ENCODE measurements around the gene ZDHHC16.
"Not testable (repeated sequence)": the region's sequence is repeated elsewhere in the genome, so short reads cannot be mapped to it uniquely, and the experiment has no call there.

DNA sequence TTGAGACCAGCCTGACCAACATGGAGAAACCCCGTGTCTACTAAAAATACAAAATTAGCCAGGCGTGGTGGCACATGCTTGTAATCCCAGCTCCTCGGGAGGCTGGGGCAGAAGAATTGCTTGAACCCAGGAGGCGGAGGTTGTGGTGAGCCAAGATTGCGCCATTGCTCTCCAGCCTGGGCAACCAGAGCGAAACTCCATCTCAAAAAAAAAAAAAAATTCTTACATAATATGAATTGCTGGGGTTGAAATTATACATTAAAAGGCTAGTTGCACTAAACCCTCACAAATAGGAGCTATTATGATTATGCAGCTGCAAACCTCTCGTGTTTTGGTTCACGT, 22.2 kb upstream of the ZDHHC16 start:
- TF ChIP-seq, protein P1, sequence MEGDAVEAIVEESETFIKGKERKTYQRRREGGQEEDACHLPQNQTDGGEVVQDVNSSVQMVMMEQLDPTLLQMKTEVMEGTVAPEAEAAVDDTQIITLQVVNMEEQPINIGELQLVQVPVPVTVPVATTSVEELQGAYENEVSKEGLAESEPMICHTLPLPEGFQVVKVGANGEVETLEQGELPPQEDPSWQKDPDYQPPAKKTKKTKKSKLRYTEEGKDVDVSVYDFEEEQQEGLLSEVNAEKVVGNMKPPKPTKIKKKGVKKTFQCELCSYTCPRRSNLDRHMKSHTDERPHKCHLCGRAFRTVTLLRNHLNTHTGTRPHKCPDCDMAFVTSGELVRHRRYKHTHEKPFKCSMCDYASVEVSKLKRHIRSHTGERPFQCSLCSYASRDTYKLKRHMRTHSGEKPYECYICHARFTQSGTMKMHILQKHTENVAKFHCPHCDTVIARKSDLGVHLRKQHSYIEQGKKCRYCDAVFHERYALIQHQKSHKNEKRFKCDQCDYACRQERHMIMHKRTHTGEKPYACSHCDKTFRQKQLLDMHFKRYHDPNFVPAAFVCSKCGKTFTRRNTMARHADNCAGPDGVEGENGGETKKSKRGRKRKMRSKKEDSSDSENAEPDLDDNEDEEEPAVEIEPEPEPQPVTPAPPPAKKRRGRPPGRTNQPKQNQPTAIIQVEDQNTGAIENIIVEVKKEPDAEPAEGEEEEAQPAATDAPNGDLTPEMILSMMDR (IDR thresholded peaks at IDR 0.05), result not testable (repeated sequence)
- not testable (repeated sequence) for TF ChIP-seq POLR2A (IDR thresholded peaks at IDR 0.05)

Measured in esophagus squamous epithelium (tissue), 4 donors.